ENCODE results near the gene BRICD5.

The BRICD5 gene

DNA sequence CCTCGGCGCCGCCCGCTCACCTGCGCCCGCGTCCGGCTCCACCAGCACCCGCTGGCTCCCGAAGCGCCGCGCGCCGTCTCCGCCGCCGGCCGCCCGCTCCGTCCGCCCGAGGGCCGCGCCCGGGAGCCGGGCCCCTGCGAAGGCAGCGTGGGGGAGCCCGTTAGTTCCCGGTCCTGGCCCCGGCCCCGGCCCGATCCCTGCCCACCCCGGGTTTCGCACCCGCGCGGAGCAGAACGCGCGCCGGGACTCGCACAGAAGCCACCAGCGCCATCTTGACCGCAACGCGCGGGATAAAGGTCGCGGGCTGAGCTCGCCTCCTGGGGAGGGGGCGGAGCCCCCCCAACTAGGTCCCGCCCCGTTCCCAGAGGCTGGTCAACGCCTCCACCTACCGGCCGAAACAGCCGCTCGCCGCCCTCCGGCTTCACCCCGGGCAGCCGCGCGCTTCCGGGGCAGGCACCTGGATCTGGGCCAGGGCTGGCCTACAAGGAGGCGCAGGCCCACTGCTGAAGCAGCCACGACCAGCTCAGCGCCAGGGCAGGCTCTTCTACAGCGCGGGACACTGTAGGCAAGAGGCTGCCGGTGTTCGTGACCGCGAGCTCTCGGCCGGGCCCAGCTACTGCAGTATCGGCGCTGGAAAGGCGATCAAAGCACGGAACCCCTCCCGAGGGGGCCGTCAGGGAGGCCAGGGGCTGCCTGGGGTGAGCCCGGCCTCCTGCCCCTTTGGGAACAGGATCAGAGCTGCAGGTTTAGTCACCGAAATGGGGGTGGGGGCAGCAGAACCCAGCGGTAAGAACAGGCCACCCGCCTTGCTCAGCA is 40.8 kb upstream of the BRICD5 start, which contains the start of gene ECI1 (continued):
- TF ChIP-seq ZNF266 (tag by site-specific recombination; IDR thresholded peaks at IDR 0.05; ENCODE audit: low read depth) (no peak), ZNF843 (tag by site-specific recombination; IDR thresholded peaks at IDR 0.05) (peak; percentile 75), ZNF341 (tag by site-specific recombination; IDR thresholded peaks at IDR 0.05; ENCODE audit: low read depth) (peak; percentile 99), ZNF623 (tag by site-specific recombination; IDR thresholded peaks at IDR 0.05) (no peak), ZNF501 (tag by site-specific recombination; IDR thresholded peaks at IDR 0.05) (peak; percentile 73), MZF1 (tag by site-specific recombination; IDR thresholded peaks at IDR 0.05; ENCODE audit: borderline replicate concordance) (no peak), BCL11A (tag by site-specific recombination; IDR thresholded peaks at IDR 0.05; ENCODE audit: low read depth) (peak; percentile 88; the same call in 1 of the 2 replicates)
- TF ChIP-seq, protein P1, sequence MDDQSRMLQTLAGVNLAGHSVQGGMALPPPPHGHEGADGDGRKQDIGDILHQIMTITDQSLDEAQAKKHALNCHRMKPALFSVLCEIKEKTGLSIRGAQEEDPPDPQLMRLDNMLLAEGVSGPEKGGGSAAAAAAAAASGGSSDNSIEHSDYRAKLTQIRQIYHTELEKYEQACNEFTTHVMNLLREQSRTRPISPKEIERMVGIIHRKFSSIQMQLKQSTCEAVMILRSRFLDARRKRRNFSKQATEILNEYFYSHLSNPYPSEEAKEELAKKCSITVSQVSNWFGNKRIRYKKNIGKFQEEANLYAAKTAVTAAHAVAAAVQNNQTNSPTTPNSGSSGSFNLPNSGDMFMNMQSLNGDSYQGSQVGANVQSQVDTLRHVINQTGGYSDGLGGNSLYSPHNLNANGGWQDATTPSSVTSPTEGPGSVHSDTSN (CRISPR knock-in tag; IDR thresholded peaks at IDR 0.05) = 0 out of 2 replicates have a peak, but pooled peaks have one; percentile 66
- TF ChIP-seq, protein P2, sequence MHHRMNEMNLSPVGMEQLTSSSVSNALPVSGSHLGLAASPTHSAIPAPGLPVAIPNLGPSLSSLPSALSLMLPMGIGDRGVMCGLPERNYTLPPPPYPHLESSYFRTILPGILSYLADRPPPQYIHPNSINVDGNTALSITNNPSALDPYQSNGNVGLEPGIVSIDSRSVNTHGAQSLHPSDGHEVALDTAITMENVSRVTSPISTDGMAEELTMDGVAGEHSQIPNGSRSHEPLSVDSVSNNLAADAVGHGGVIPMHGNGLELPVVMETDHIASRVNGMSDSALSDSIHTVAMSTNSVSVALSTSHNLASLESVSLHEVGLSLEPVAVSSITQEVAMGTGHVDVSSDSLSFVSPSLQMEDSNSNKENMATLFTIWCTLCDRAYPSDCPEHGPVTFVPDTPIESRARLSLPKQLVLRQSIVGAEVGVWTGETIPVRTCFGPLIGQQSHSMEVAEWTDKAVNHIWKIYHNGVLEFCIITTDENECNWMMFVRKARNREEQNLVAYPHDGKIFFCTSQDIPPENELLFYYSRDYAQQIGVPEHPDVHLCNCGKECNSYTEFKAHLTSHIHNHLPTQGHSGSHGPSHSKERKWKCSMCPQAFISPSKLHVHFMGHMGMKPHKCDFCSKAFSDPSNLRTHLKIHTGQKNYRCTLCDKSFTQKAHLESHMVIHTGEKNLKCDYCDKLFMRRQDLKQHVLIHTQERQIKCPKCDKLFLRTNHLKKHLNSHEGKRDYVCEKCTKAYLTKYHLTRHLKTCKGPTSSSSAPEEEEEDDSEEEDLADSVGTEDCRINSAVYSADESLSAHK (tag by site-specific recombination; IDR thresholded peaks at IDR 0.05) = peak; percentile 60

DNA sequence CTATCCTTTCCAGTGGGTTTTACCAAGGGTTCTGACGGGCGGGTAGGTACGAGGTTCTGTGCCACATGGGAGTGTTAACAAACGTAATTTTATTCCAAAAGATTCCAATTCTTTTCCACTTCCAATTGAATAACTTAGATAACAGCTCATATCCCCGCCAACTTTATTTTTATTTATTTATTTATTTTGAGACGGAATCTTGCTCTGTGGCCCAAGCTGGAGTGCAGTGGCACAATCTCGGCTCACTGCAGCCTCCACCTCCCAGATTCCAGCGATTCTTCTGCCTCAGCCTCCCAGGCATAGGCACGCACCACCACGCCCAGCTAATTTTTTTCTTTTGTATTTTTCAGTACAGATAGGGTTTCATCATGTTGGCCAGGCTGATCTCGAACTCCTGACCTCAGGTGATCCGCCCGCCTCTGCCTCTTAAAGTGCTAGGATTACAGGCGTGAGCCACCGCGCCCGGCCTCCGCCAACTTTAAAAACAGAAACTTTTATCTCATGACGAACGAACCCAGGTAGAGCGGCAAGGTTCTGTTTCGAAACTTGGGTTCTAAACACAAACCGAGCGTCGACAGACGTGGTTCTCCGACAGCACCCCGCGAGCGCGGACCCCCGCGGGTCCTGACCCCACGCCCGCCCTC is 40.1 kb upstream of the BRICD5 start:
- peak overlapping the region; percentile 78 for H3K4me3 ChIP-seq (ENCODE audit: low read depth, low read length)
- H3K36me3 ChIP-seq (ENCODE audit: control insufficient read depth in 2 of 2, insufficient read depth in 1 of 2, low read length in 2 of 2) = peaks cover 36 to 56% of the 10 kb centered on the region in 2 experiments
- H3K9me3 ChIP-seq (ENCODE audit: control insufficient read depth, insufficient read depth, low read depth, low read length) = no peaks in the 10 kb centered on the region
- H3K27ac ChIP-seq (ENCODE audit: extremely low read depth, low read depth, low read length) = peak overlapping the region; percentile 91
- peaks cover 7% of the 10 kb centered on the region for H3K4me1 ChIP-seq (ENCODE audit: control insufficient read depth, insufficient read depth, low read length)
- POLR2A ChIA-PET = interaction anchor here (0.6 to 3.7 kb wide), 26 partner anchors 9 to 286 kb away, joined by 3 to 48 read pairs (median 8); partner anchors contain the start of genes AMDHD2, CCNF, DNASE1L2 and E4F1
- CTCF ChIA-PET = interaction anchor here (0.6 to 1.9 kb wide), 7 partner anchors 10 to 218 kb away, joined by 3 to 14 read pairs (median 3); partner anchors contain the start of gene TRAF7
- peak; percentile 72 for TF ChIP-seq ZFHX2 (tag by site-specific recombination; conservative IDR thresholded peaks at IDR 0.05)
- peak; percentile 79 for TF ChIP-seq ZNF121 (tag by site-specific recombination; IDR thresholded peaks at IDR 0.05)
- TF ChIP-seq ZNF830 (tag by site-specific recombination; IDR thresholded peaks at IDR 0.05; ENCODE audit: low read depth) = no peak
- TF ChIP-seq, protein P3, sequence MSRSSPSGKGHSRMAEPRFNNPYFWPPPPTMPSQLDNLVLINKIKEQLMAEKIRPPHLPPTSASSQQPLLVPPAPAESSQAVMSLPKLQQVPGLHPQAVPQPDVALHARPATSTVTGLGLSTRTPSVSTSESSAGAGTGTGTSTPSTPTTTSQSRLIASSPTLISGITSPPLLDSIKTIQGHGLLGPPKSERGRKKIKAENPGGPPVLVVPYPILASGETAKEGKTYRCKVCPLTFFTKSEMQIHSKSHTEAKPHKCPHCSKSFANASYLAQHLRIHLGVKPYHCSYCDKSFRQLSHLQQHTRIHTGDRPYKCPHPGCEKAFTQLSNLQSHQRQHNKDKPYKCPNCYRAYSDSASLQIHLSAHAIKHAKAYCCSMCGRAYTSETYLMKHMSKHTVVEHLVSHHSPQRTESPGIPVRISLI (tag by site-specific recombination; IDR thresholded peaks at IDR 0.05) = no peak
- TF ChIP-seq ZNF785 (tag by site-specific recombination; IDR thresholded peaks at IDR 0.05) = no peak
- TF ChIP-seq, protein P4, sequence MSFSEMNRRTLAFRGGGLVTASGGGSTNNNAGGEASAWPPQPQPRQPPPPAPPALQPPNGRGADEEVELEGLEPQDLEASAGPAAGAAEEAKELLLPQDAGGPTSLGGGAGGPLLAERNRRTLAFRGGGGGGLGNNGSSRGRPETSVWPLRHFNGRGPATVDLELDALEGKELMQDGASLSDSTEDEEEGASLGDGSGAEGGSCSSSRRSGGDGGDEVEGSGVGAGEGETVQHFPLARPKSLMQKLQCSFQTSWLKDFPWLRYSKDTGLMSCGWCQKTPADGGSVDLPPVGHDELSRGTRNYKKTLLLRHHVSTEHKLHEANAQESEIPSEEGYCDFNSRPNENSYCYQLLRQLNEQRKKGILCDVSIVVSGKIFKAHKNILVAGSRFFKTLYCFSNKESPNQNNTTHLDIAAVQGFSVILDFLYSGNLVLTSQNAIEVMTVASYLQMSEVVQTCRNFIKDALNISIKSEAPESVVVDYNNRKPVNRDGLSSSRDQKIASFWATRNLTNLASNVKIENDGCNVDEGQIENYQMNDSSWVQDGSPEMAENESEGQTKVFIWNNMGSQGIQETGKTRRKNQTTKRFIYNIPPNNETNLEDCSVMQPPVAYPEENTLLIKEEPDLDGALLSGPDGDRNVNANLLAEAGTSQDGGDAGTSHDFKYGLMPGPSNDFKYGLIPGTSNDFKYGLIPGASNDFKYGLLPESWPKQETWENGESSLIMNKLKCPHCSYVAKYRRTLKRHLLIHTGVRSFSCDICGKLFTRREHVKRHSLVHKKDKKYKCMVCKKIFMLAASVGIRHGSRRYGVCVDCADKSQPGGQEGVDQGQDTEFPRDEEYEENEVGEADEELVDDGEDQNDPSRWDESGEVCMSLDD (tag by site-specific recombination; IDR thresholded peaks at IDR 0.05) = peak; percentile 22; the same call in 1 of the 2 replicates
- TF ChIP-seq HOXD13 (CRISPR knock-in tag; IDR thresholded peaks at IDR 0.05; ENCODE audit: borderline replicate concordance) = no peak
- peak; percentile 64 for TF ChIP-seq EGR2 (tag by site-specific recombination; IDR thresholded peaks at IDR 0.05; ENCODE audit: low read depth)
- 0 out of 2 replicates have a peak, but pooled peaks have one; percentile 17 for TF ChIP-seq ZXDB (tag by site-specific recombination; IDR thresholded peaks at IDR 0.05)
- peak; percentile 30 for TF ChIP-seq SP7 (tag by site-specific recombination; IDR thresholded peaks at IDR 0.05)
- TF ChIP-seq ZNF394 (tag by site-specific recombination; IDR thresholded peaks at IDR 0.05; ENCODE audit: borderline replicate concordance) = peak; percentile 24; the same call in 1 of the 2 replicates
- TF ChIP-seq ZNF391 (tag by site-specific recombination; IDR thresholded peaks at IDR 0.05; ENCODE audit: borderline replicate concordance, low read depth) = 0 out of 2 replicates have a peak, but pooled peaks have one; percentile 44
- no peak for TF ChIP-seq ZNF274 (IDR thresholded peaks at IDR 0.05; ENCODE audit: low read length)
- TF ChIP-seq ZNF274 (tag by site-specific recombination; IDR thresholded peaks at IDR 0.05; ENCODE audit: borderline replicate concordance) = no peak
- peak; percentile 9; the same call in 1 of the 2 replicates for TF ChIP-seq MYNN (tag by site-specific recombination; IDR thresholded peaks at IDR 0.05; ENCODE audit: borderline replicate concordance)
- TF ChIP-seq KLF1 (tag by site-specific recombination; IDR thresholded peaks at IDR 0.05) = peak; percentile 68
- TF ChIP-seq KLF7 (tag by site-specific recombination; IDR thresholded peaks at IDR 0.05; ENCODE audit: borderline replicate concordance) = peak; percentile 76; the same call in 1 of the 2 replicates
